WTC11 (cell line): ENCODE data around the gene ENHO. TPM values are rescaled to one million over a fixed set of nuclear protein-coding genes. Genes with fewer than 3 reads are reported as not detected.

ENCODE experiments used
- ATAC-seq: fragments of 200-7000 bp; cut with Tn5 transposase; 2 replicates; pipeline ENCODE4 v1.10.0; 2021; ENCODE audit warnings: mild to moderate bottlenecking, moderate library complexity
- CTCF ChIA-PET: fragments of 300-600 bp; sonication (Branson Sonifier 250); formaldehyde crosslinking; loops from one replicate; lab custom pipeline; 2021; ENCODE audit warnings: antibody characterized with exemption; lab: Charles Lee
- POLR2A ChIA-PET: fragments of 350-600 bp; sonication (Branson Sonifier 250); formaldehyde crosslinking; loops from one replicate; lab custom pipeline; 2021; ENCODE audit warnings: antibody characterized with exemption; lab: Charles Lee
- DNase-seq: peaks from one replicate; pipeline ENCODE4 v3.0.0; 2021; ENCODE audit warnings: low spot score
- H3K27ac Mint-ChIP-seq: 2 replicates; pipeline ENCODE4 v1.8.0; 2021; ENCODE audit warnings: mixed read lengths
- H3K27me3 Mint-ChIP-seq: 2 replicates; pipeline ENCODE4 v1.8.0; 2021; ENCODE audit warnings: low read depth, mild to moderate bottlenecking, moderate library complexity, mixed read lengths
- H3K36me3 Mint-ChIP-seq: 2 replicates; pipeline ENCODE4 v1.8.0; 2021; ENCODE audit warnings: mixed read lengths
- H3K4me1 Mint-ChIP-seq: 2 replicates; pipeline ENCODE4 v1.8.0; 2022; ENCODE audit warnings: mixed read lengths
- H3K4me3 Mint-ChIP-seq: 2 replicates; pipeline ENCODE4 v1.8.0; 2021; ENCODE audit warnings: mild to moderate bottlenecking, moderate library complexity, mixed read lengths
- H3K9me3 Mint-ChIP-seq: 2 replicates; pipeline ENCODE4 v1.8.0; 2021; ENCODE audit warnings: mixed read lengths
- ARID4B ChIP-seq: sonication (generic); formaldehyde crosslinking; IDR thresholded peaks from 2 replicates; pipeline ENCODE4 v1.8.0; 2023; ENCODE audit warnings: missing genetic modification reagents, mild to moderate bottlenecking, borderline replicate concordance
- ATF2 ChIP-seq: sonication (generic); formaldehyde crosslinking; IDR thresholded peaks from 2 replicates; pipeline ENCODE4 v1.8.1; 2022; ENCODE audit warnings: low read depth, missing genetic modification reagents, borderline replicate concordance
- ERG ChIP-seq: fragments of 250-450 bp; sonication (Bioruptor Pico); IDR thresholded peaks from 2 replicates; pipeline ENCODE4 v1.8.0; 2021; ENCODE audit warnings: mild to moderate bottlenecking
- ETV6 ChIP-seq: sonication (generic); formaldehyde crosslinking; IDR thresholded peaks from 2 replicates; pipeline ENCODE4 v1.8.1; 2022; ENCODE audit warnings: mild to moderate bottlenecking, missing genetic modification reagents
- HMGXB4 ChIP-seq: sonication (generic); formaldehyde crosslinking; IDR thresholded peaks from 2 replicates; pipeline ENCODE4 v1.8.1; 2023; ENCODE audit warnings: mild to moderate bottlenecking, moderate library complexity, missing genetic modification reagents
- IRF1 ChIP-seq: sonication (generic); formaldehyde crosslinking; IDR thresholded peaks from 2 replicates; pipeline ENCODE4 v1.8.0; 2023; ENCODE audit warnings: missing genetic modification reagents
- IRF2 ChIP-seq: sonication (generic); formaldehyde crosslinking; IDR thresholded peaks from 2 replicates; pipeline ENCODE4 v1.8.0; 2022; ENCODE audit warnings: low read depth, missing genetic modification reagents, borderline replicate concordance
- MYBL2 ChIP-seq: sonication (generic); formaldehyde crosslinking; IDR thresholded peaks from 2 replicates; pipeline ENCODE4 v1.8.1; 2023; ENCODE audit warnings: mild to moderate bottlenecking, moderate library complexity, missing genetic modification reagents
- NFYB ChIP-seq: sonication (generic); formaldehyde crosslinking; conservative IDR thresholded peaks from 2 replicates; pipeline ENCODE4 v1.8.0; 2022; ENCODE audit warnings: low read depth, missing genetic modification reagents
- NR1H2 ChIP-seq: sonication (generic); formaldehyde crosslinking; IDR thresholded peaks from 2 replicates; pipeline ENCODE4 v1.9.0; 2021; ENCODE audit warnings: mild to moderate bottlenecking, moderate library complexity, missing genetic modification reagents
- SMAD3 ChIP-seq: sonication (generic); formaldehyde crosslinking; IDR thresholded peaks from 2 replicates; pipeline ENCODE4 v1.8.0; 2022; ENCODE audit warnings: missing genetic modification reagents, mild to moderate bottlenecking, borderline replicate concordance
- USF2 ChIP-seq: sonication (generic); formaldehyde crosslinking; IDR thresholded peaks from 2 replicates; pipeline ENCODE4 v1.8.1; 2023; ENCODE audit warnings: mild to moderate bottlenecking, missing genetic modification reagents, moderate library complexity
- ZBTB43 ChIP-seq: sonication (generic); formaldehyde crosslinking; IDR thresholded peaks from 2 replicates; pipeline ENCODE4 v1.8.1; 2023; ENCODE audit warnings: mild to moderate bottlenecking, missing genetic modification reagents
- ZNF263 ChIP-seq: sonication (generic); formaldehyde crosslinking; IDR thresholded peaks from 2 replicates; pipeline ENCODE4 v1.8.1; 2022; ENCODE audit warnings: low read depth, mild to moderate bottlenecking, moderate library complexity, missing genetic modification reagents
- ZNF416 ChIP-seq: fragments of 250-450 bp; sonication (Bioruptor Pico); IDR thresholded peaks from 2 replicates; pipeline ENCODE4 v1.9.0; 2021; ENCODE audit warnings: mild to moderate bottlenecking, inconsistent platforms
- total RNA-seq: library from RNA; stranded (reverse); gene quantifications from 3 replicates; pipeline ENCODE4 v1.2.3, GENCODE V29; 2021

ENHO gene
- total RNA-seq, 1 experiment from 2014 or later: 28.3 TPM

- CTCF ChIA-PET: interaction anchor here (0.6 to 8.0 kb wide), 15 partner anchors 10 to 167 kb away, joined by 3 to 192 read pairs (median 11); partner anchors contain the start of gene ENHO
- H3K27me3 Mint-ChIP-seq: no peaks in the 10 kb centered on the region; the same call in 1 of the 2 replicates
- peaks cover 6% of the 10 kb centered on the region for H3K9me3 Mint-ChIP-seq
- no peak overlapping the region; the same call in 1 of the 2 replicates for H3K27ac Mint-ChIP-seq
- H3K36me3 Mint-ChIP-seq: no peaks in the 10 kb centered on the region
- ATAC-seq: no peak
- H3K4me3 Mint-ChIP-seq: no peak overlapping the region
- no peak for TF ChIP-seq ZNF263
- TF ChIP-seq ATF2 (CRISPR knock-in tag): no peak
- TF ChIP-seq ERG (CRISPR knock-in tag): no peak
- no peak for TF ChIP-seq ETV6
- TF ChIP-seq IRF2 (CRISPR knock-in tag): no peak
- no peak for TF ChIP-seq ARID4B (CRISPR knock-in tag)
- no peak for TF ChIP-seq HMGXB4 (CRISPR knock-in tag)
- no peak for TF ChIP-seq IRF1 (CRISPR knock-in tag)
- TF ChIP-seq NFYB: no peak
- no peak for TF ChIP-seq USF2 (CRISPR knock-in tag)
- no peak for TF ChIP-seq MYBL2
- no peak for TF ChIP-seq SMAD3
- TF ChIP-seq NR1H2 (CRISPR knock-in tag): no peak
- TF ChIP-seq ZNF416 (CRISPR knock-in tag): no peak
- no peak for TF ChIP-seq ZBTB43
- POLR2A ChIA-PET: interaction anchor here (0.6 kb wide), 1 partner anchor 38 kb away, joined by 5 read pairs; no protein-coding TSS in a partner anchor
- H3K4me1 Mint-ChIP-seq: peaks cover 2% of the 10 kb centered on the region; the same call in 1 of the 2 replicates
- no peak for DNase-seq
These were observed 23.5 kb upstream of the ENHO start for GRCh38 chr9:34546102-34546833.
